GM21737 (cell line): ENCODE data around the gene ZDHHC20.
A peak's percentile ranks its signal among the peaks of the same experiment; 100 is the strongest.

Source experiments
- ATAC-seq: cut with Tn5 transposase; IDR thresholded peaks from one replicate; pipeline ENCODE4 v1.9.1; 2021; ENCODE audit warnings: mild to moderate bottlenecking, moderate library complexity; ENCODE audit not compliant: unreplicated experiment

Gene ZDHHC20

DNA sequence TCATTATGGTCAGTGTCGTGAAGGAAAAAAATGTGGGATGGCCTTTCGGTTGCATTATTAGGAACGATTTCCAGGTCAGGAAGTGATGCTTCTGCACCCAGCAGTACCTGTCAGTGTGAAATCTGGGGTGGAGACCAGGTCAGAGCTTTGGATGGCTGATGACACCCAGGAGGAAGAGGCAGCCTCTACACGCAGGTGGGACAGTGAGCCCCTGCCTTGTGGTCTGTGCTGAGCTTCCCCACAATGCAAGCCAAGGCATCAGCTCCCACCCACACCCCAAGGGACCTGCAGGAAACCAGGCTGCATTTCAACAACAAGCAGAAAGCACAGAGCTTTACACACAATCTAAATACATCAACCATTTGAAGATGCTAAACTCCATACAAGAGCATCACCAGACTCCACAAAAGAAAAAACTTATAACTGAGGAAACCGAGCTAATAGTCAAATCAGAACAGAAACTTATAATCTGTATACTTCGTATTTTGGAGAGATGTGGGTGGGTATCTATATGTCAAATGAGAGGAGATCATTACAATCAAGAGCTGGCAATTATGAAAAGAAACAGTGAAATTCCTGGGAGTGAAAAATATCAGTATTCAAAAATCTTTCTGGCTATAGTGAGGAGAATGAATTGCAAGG, 130.1 kb downstream of the ZDHHC20 start:
- ATAC-seq = peak; percentile 52

DNA sequence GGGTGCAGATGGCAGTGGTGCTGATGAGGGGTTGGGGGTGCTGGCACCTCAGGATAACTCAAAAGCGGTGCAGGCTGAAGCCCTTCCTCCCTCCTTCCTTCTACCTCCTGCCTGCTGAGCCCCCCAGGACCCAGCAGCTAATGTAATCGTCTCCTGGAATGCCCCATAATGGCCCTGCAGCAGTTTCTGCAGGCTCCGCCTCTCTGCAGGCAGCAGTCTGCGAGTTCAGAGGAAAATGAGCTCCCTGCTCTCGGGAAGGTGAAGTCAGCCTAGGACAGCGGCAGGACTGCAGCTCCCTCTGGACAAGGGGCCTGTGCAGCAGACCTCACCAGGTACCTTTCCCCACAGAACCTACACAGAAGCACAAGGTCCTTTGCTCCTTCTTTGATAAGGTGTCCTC, 130.9 kb downstream of the ZDHHC20 start:
- ATAC-seq = no peak

DNA sequence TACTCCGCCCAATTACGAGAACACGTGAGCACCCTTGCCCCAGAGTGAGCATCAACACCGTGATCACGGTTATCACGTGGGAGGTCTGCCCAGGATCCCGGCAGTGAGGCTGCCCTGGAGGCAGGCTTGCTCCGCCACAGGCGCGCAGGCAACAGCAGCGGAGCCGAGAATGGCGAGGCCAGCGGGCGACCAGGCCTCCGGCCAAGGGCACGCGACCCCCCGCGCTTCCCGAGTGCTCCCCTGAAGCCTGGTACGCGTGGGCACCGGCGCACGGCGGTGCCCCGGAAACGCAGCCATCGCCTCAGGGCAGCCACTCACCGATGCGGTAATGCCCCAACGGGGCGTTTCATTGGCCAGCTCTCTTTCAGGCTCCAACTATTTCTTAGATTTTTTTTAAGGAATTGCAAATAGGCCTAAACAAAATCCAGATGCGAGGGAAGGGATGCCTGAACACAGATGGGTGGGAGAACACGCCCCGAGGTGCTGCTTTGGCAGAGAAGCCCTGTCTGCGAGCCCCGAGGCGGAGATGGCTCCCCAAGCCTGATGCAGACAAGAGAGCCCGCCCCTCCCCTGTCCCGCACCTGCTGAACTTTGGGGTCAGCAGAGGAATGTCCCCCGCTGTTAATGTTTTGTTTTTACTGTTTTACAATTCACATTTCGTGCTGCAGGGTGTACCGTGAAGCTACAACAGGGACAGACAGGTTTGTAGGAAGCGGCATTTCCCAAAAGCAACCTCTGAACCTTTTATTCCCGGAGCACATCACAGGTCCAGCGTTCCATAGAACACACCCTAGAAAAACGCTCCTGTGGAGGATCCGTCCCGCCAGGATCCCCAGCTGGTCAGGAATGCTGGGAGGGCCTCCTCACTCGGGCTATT, 132.7 kb downstream of the ZDHHC20 start:
- ATAC-seq = no peak

DNA sequence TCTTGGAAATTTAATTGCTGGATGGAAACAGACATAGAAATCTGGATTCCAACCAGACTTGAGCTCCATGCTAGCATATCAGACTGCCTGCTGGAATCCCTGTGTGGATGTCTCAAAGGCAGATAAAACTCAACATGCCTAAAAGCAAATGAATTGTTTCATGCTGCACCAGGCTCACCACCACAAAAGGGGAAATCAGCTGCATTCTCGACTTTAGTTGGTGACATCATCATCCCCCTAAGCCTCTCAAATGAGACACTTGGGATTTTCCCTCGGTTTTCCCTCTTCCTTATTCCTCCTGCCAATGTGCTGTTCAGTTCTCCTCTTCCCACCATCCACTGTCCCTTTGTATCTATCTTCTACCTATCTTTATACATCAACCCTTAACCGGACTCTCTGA, 134.3 kb downstream of the ZDHHC20 start:
- no peak for ATAC-seq

DNA sequence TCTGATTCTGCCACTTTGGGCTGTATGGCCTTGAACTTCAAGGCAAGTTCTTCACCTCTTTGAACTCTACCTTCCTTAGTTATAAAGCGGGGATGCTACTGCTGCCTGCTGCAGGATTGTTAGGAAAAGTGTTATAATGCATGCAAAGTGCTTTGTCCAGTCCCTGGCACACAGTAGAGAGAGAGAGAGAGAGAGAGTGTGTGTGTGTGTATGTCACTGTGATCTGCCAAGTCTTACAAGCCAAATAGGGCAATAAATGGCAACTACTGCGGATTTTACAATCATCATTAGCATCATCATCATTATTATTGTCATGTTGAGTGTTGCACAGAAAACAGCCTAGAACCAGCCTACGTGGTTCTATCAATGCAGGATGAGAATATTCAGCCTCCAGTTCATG, 136.1 kb downstream of the ZDHHC20 start:
- ATAC-seq = no peak
